ENCODE results near the gene MGAT4C. TPM values are rescaled to one million over a fixed set of nuclear protein-coding genes. Genes with fewer than 3 reads are reported as not detected.

Gene MGAT4C
- polyA plus RNA-seq, 1 of the 3 experiments (the other 2 are of a cell fraction), result 0.07 TPM

DNA sequence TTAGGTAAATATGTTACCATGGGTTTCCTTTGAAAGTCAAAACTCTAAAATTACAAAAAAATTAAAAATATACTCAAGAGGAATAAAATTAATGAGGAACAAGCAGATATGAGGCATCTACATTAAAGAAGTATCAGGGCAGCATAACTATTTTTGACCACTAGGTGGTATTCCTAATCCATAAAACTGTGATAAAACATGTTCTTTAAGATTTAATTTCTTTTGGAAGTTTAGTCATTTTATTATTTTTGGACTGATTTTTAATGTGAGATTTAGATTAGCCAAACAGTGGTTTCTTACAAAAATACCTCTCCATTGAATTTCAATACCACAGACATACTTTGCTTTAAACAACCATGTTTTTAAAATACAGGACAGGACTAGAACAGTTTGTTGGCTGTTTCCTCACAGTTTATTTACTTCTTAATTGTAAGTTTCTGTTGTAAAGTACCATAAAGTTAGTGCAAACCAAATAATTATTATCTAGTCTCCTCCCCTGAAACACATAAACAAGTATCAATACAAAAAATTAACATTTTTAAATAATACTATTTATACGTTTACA is 332.3 kb downstream of the MGAT4C start:
- H3K27ac ChIP-seq (ENCODE audit: low read depth in 2 of 2, low read length in 1 of 2), result no peak overlapping the region
- H3K27me3 ChIP-seq (ENCODE audit: insufficient read depth), result no peaks in the 10 kb centered on the region
- CTCF ChIA-PET, result interaction anchor here (0.6 to 2.7 kb wide), 14 partner anchors 9 to 1924 kb away, joined by 3 to 10 read pairs (median 3); no protein-coding TSS in a partner anchor
- no peaks in the 10 kb centered on the region for H3K4me1 ChIP-seq (ENCODE audit: control insufficient read depth in 1 of 2, insufficient read depth in 2 of 2, low read depth in 1 of 2, low read length in 1 of 2)
- peak; percentile 56 for TF ChIP-seq SMC3 (IDR thresholded peaks at IDR 0.05; ENCODE audit: low read depth, low read length)
- TF ChIP-seq, protein P1, sequence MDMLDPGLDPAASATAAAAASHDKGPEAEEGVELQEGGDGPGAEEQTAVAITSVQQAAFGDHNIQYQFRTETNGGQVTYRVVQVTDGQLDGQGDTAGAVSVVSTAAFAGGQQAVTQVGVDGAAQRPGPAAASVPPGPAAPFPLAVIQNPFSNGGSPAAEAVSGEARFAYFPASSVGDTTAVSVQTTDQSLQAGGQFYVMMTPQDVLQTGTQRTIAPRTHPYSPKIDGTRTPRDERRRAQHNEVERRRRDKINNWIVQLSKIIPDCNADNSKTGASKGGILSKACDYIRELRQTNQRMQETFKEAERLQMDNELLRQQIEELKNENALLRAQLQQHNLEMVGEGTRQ (IDR thresholded peaks at IDR 0.05; ENCODE audit: borderline replicate concordance, low read depth, low read length), result no peak
- TF ChIP-seq EZH2phosphoT487 (IDR thresholded peaks at IDR 0.05; ENCODE audit: borderline replicate concordance, low read depth), result no peak
- TF ChIP-seq RAD21 (IDR thresholded peaks at IDR 0.05; ENCODE audit: low read length), result peak; percentile 72
- TF ChIP-seq, protein P2, sequence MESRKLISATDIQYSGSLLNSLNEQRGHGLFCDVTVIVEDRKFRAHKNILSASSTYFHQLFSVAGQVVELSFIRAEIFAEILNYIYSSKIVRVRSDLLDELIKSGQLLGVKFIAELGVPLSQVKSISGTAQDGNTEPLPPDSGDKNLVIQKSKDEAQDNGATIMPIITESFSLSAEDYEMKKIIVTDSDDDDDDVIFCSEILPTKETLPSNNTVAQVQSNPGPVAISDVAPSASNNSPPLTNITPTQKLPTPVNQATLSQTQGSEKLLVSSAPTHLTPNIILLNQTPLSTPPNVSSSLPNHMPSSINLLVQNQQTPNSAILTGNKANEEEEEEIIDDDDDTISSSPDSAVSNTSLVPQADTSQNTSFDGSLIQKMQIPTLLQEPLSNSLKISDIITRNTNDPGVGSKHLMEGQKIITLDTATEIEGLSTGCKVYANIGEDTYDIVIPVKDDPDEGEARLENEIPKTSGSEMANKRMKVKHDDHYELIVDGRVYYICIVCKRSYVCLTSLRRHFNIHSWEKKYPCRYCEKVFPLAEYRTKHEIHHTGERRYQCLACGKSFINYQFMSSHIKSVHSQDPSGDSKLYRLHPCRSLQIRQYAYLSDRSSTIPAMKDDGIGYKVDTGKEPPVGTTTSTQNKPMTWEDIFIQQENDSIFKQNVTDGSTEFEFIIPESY (IDR thresholded peaks at IDR 0.05; ENCODE audit: borderline replicate concordance, low read depth), result no peak
- TF ChIP-seq, protein P3, sequence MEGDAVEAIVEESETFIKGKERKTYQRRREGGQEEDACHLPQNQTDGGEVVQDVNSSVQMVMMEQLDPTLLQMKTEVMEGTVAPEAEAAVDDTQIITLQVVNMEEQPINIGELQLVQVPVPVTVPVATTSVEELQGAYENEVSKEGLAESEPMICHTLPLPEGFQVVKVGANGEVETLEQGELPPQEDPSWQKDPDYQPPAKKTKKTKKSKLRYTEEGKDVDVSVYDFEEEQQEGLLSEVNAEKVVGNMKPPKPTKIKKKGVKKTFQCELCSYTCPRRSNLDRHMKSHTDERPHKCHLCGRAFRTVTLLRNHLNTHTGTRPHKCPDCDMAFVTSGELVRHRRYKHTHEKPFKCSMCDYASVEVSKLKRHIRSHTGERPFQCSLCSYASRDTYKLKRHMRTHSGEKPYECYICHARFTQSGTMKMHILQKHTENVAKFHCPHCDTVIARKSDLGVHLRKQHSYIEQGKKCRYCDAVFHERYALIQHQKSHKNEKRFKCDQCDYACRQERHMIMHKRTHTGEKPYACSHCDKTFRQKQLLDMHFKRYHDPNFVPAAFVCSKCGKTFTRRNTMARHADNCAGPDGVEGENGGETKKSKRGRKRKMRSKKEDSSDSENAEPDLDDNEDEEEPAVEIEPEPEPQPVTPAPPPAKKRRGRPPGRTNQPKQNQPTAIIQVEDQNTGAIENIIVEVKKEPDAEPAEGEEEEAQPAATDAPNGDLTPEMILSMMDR (IDR thresholded peaks at IDR 0.05), result peak; percentile 88
- TF ChIP-seq RCOR1 (IDR thresholded peaks at IDR 0.05; ENCODE audit: low read length), result no peak
- H3K9me3 ChIP-seq, result no peaks in the 10 kb centered on the region
- H4K20me1 ChIP-seq (ENCODE audit: insufficient read depth), result no peaks in the 10 kb centered on the region
- no peak overlapping the region for H3K9ac ChIP-seq
- H2AFZ ChIP-seq (ENCODE audit: low read depth), result 0 out of 2 replicates have a peak overlapping the region, but pooled peaks have one; percentile 38
- no peak overlapping the region; a peak in 1 of 4 replicates for H3K4me3 ChIP-seq (ENCODE audit: low read depth in 2 of 2, low read length in 1 of 2)
- no peaks in the 10 kb centered on the region for H3K9me2 ChIP-seq
- peak; percentile 24 for DNase-seq
- POLR2A ChIA-PET, result no interaction called here
- no peaks in the 10 kb centered on the region for H3F3A ChIP-seq (replicated peaks; ENCODE audit: insufficient read depth)
- no peak overlapping the region for H3K4me2 ChIP-seq
- 91% methylated on average over 1 of the region's 1 CpG for WGBS (ENCODE audit: low lambda C conversion rate)
- no peaks in the 10 kb centered on the region for H3K79me2 ChIP-seq (ENCODE audit: insufficient read depth)
- no peaks in the 10 kb centered on the region for H3K36me3 ChIP-seq (replicated peaks in 1 of 2; ENCODE audit: control insufficient read depth in 1 of 2, insufficient read depth in 2 of 2, low read length in 1 of 2)

DNA sequence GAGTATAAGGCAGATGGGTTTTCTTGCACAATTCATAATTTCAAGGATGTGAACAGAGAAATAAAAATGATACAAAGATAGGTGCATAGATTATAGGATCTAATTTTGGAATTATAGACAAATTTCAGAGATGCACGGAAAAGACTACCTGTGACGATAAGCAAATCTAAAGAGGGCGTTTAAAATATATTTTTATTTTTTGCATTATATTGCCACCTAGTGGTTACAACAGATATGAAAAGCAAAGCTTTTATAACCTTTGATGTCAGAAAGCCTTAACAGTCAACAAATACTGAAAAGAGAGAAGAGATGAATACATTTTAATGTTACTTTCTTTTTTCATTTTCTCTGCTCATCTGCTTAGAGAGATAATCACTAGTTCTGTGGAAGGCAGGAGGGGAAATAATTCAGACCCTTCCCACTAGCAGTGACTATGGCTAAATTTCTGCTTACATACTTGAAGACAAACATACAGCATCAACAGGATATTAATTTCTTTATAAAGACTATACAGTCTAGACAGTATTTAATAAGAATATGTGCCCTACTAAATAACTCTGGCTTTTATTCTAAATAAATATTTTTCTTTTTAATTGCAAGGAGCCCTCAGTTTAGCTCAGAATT is 335.8 kb downstream of the MGAT4C start:
- Histone ChIP-seq H3K27me3 (ENCODE audit: insufficient read depth) (no peaks in the 10 kb centered on the region), H3K36me3 (replicated peaks in 1 of 2; ENCODE audit: control insufficient read depth in 1 of 2, insufficient read depth in 2 of 2, low read length in 1 of 2) (no peaks in the 10 kb centered on the region), H3K9me3 (no peaks in the 10 kb centered on the region), H3K9me2 (no peaks in the 10 kb centered on the region), H3K27ac (ENCODE audit: low read depth in 2 of 2, low read length in 1 of 2) (no peak overlapping the region), H3K9ac (no peak overlapping the region), H3K4me3 (ENCODE audit: low read depth in 2 of 2, low read length in 1 of 2) (no peak overlapping the region; a peak in 1 of 4 replicates), H4K20me1 (ENCODE audit: insufficient read depth) (no peaks in the 10 kb centered on the region), H3K79me2 (ENCODE audit: insufficient read depth) (no peaks in the 10 kb centered on the region), H3K4me2 (no peak overlapping the region), H3F3A (replicated peaks; ENCODE audit: insufficient read depth) (no peaks in the 10 kb centered on the region), H3K4me1 (ENCODE audit: control insufficient read depth in 1 of 2, insufficient read depth in 2 of 2, low read depth in 1 of 2, low read length in 1 of 2) (no peaks in the 10 kb centered on the region), H2AFZ (ENCODE audit: low read depth) (no peak overlapping the region; the same call in 1 of the 2 replicates)
- TF ChIP-seq SIN3A (IDR thresholded peaks at IDR 0.05; ENCODE audit: borderline replicate concordance, low read depth, low read length) (no peak), RAD21 (IDR thresholded peaks at IDR 0.05; ENCODE audit: low read length) (peak; percentile 68), SMC3 (IDR thresholded peaks at IDR 0.05; ENCODE audit: low read depth, low read length) (peak; percentile 42)
- TF ChIP-seq, protein P3 (IDR thresholded peaks at IDR 0.05), result peak; percentile 75
- ChIA-PET POLR2A (no interaction called here), CTCF (interaction anchor here (0.5 to 3.6 kb wide), 39 partner anchors 9 to 1928 kb away, joined by 3 to 19 read pairs (median 4); partner anchors contain the start of gene NTS)
- peak; percentile 32 for DNase-seq
- WGBS (ENCODE audit: low lambda C conversion rate), result 3% methylated on average over 3 of the region's 3 CpGs
